ENCODE measurements around the gene STAMBPL1.
"Not testable (repeated sequence)": the region's sequence is repeated elsewhere in the genome, so short reads cannot be mapped to it uniquely, and the experiment has no call there.

The STAMBPL1 gene

GRCh38 chr10:88882646-88883447 is 2.8 kb downstream of the STAMBPL1 start:
- not testable (repeated sequence) for H3K9me3 ChIP-seq (ENCODE audit: insufficient read depth, low read depth, low read length); H3K9ac ChIP-seq (ENCODE audit: low read depth, low read length); H3K4me3 ChIP-seq (ENCODE audit: low read length); H3K36me3 ChIP-seq (ENCODE audit: insufficient read depth, low read depth, low read length); H3K27ac ChIP-seq (ENCODE audit: low read length)
- peaks cover 23% of the 10 kb centered on the region for H3K27me3 ChIP-seq (ENCODE audit: insufficient read depth, low read length)
- H3K4me1 ChIP-seq (ENCODE audit: insufficient read depth, low read length) = peaks cover 16% of the 10 kb centered on the region

- Histone ChIP-seq H3K27me3 (ENCODE audit: insufficient read depth, low read length) (peaks cover 20% of the 10 kb centered on the region), H3K9me3 (ENCODE audit: insufficient read depth, low read depth, low read length) (no peaks in the 10 kb centered on the region), H3K9ac (ENCODE audit: low read depth, low read length) (no peak overlapping the region), H3K36me3 (ENCODE audit: insufficient read depth, low read depth, low read length) (no peaks in the 10 kb centered on the region), H3K4me1 (ENCODE audit: insufficient read depth, low read length) (peaks cover 16% of the 10 kb centered on the region), H3K4me3 (ENCODE audit: low read length) (no peak overlapping the region), H3K27ac (ENCODE audit: low read length) (no peak overlapping the region)
Observed at GRCh38 chr10:88883448-88883809, 3.4 kb downstream of the STAMBPL1 start.

GRCh38 chr10:88886557-88886956 is 6.5 kb downstream of the STAMBPL1 start:
- no peaks in the 10 kb centered on the region for H3K9me3 ChIP-seq (ENCODE audit: insufficient read depth, low read depth, low read length)
- H3K4me3 ChIP-seq (ENCODE audit: low read length) = no peak overlapping the region
- no peak overlapping the region for H3K27ac ChIP-seq (ENCODE audit: low read length)
- no peak overlapping the region for H3K9ac ChIP-seq (ENCODE audit: low read depth, low read length)
- peaks cover 10% of the 10 kb centered on the region for H3K4me1 ChIP-seq (ENCODE audit: insufficient read depth, low read length)
- peaks cover under 1% of the 10 kb centered on the region for H3K27me3 ChIP-seq (ENCODE audit: insufficient read depth, low read length)
- H3K36me3 ChIP-seq (ENCODE audit: insufficient read depth, low read depth, low read length) = no peaks in the 10 kb centered on the region

- Histone ChIP-seq H3K4me3 (ENCODE audit: low read length) (no peak overlapping the region), H3K9me3 (ENCODE audit: insufficient read depth, low read depth, low read length) (no peaks in the 10 kb centered on the region), H3K27me3 (ENCODE audit: insufficient read depth, low read length) (no peaks in the 10 kb centered on the region), H3K9ac (ENCODE audit: low read depth, low read length) (no peak overlapping the region), H3K27ac (ENCODE audit: low read length) (no peak overlapping the region), H3K36me3 (ENCODE audit: insufficient read depth, low read depth, low read length) (no peaks in the 10 kb centered on the region), H3K4me1 (ENCODE audit: insufficient read depth, low read length) (peaks cover 17% of the 10 kb centered on the region)
Observed at GRCh38 chr10:88888810-88889445, 8.9 kb downstream of the STAMBPL1 start.

- no peak overlapping the region for H3K27ac ChIP-seq (ENCODE audit: low read length)
- H3K9me3 ChIP-seq (ENCODE audit: insufficient read depth, low read depth, low read length) = no peaks in the 10 kb centered on the region
- H3K36me3 ChIP-seq (ENCODE audit: insufficient read depth, low read depth, low read length) = no peaks in the 10 kb centered on the region
- no peak overlapping the region for H3K9ac ChIP-seq (ENCODE audit: low read depth, low read length)
- peaks cover 17% of the 10 kb centered on the region for H3K4me1 ChIP-seq (ENCODE audit: insufficient read depth, low read length)
- H3K27me3 ChIP-seq (ENCODE audit: insufficient read depth, low read length) = no peaks in the 10 kb centered on the region
- no peak overlapping the region for H3K4me3 ChIP-seq (ENCODE audit: low read length)
Observed at GRCh38 chr10:88889559-88890337, 9.7 kb downstream of the STAMBPL1 start.

- Histone ChIP-seq H3K36me3 (ENCODE audit: insufficient read depth, low read depth, low read length) (no peaks in the 10 kb centered on the region), H3K4me1 (ENCODE audit: insufficient read depth, low read length) (peaks cover 17% of the 10 kb centered on the region), H3K4me3 (ENCODE audit: low read length) (no peak overlapping the region), H3K27ac (ENCODE audit: low read length) (no peak overlapping the region), H3K27me3 (ENCODE audit: insufficient read depth, low read length) (no peaks in the 10 kb centered on the region), H3K9ac (ENCODE audit: low read depth, low read length) (no peak overlapping the region), H3K9me3 (ENCODE audit: insufficient read depth, low read depth, low read length) (no peaks in the 10 kb centered on the region)
Observed at GRCh38 chr10:88890681-88891381, 10.8 kb downstream of the STAMBPL1 start.

- no peak overlapping the region for H3K4me3 ChIP-seq (ENCODE audit: low read length)
- H3K36me3 ChIP-seq (ENCODE audit: insufficient read depth, low read depth, low read length) = no peaks in the 10 kb centered on the region
- H3K4me1 ChIP-seq (ENCODE audit: insufficient read depth, low read length) = peaks cover 11% of the 10 kb centered on the region
- no peak overlapping the region for H3K27ac ChIP-seq (ENCODE audit: low read length)
- no peaks in the 10 kb centered on the region for H3K27me3 ChIP-seq (ENCODE audit: insufficient read depth, low read length)
- H3K9me3 ChIP-seq (ENCODE audit: insufficient read depth, low read depth, low read length) = no peaks in the 10 kb centered on the region
- H3K9ac ChIP-seq (ENCODE audit: low read depth, low read length) = no peak overlapping the region
Observed at GRCh38 chr10:88892222-88892967, 12.3 kb downstream of the STAMBPL1 start.

GRCh38 chr10:88893611-88894010 is 13.6 kb downstream of the STAMBPL1 start:
- Histone ChIP-seq H3K27me3 (ENCODE audit: insufficient read depth, low read length) (no peaks in the 10 kb centered on the region), H3K36me3 (ENCODE audit: insufficient read depth, low read depth, low read length) (no peaks in the 10 kb centered on the region), H3K9ac (ENCODE audit: low read depth, low read length) (no peak overlapping the region), H3K9me3 (ENCODE audit: insufficient read depth, low read depth, low read length) (no peaks in the 10 kb centered on the region), H3K27ac (ENCODE audit: low read length) (no peak overlapping the region), H3K4me3 (ENCODE audit: low read length) (no peak overlapping the region), H3K4me1 (ENCODE audit: insufficient read depth, low read length) (peaks cover 11% of the 10 kb centered on the region)

GRCh38 chr10:88895250-88895649 is 15.2 kb downstream of the STAMBPL1 start:
- H3K36me3 ChIP-seq (ENCODE audit: insufficient read depth, low read depth, low read length) = no peaks in the 10 kb centered on the region
- H3K27me3 ChIP-seq (ENCODE audit: insufficient read depth, low read length) = no peaks in the 10 kb centered on the region
- H3K9me3 ChIP-seq (ENCODE audit: insufficient read depth, low read depth, low read length) = no peaks in the 10 kb centered on the region
- H3K4me3 ChIP-seq (ENCODE audit: low read length) = no peak overlapping the region
- peaks cover 11% of the 10 kb centered on the region for H3K4me1 ChIP-seq (ENCODE audit: insufficient read depth, low read length)
- H3K9ac ChIP-seq (ENCODE audit: low read depth, low read length) = no peak overlapping the region
- no peak overlapping the region for H3K27ac ChIP-seq (ENCODE audit: low read length)

- no peaks in the 10 kb centered on the region for H3K27me3 ChIP-seq (ENCODE audit: insufficient read depth, low read length)
- H3K9ac ChIP-seq (ENCODE audit: low read depth, low read length) = no peak overlapping the region
- no peak overlapping the region for H3K4me3 ChIP-seq (ENCODE audit: low read length)
Observed at GRCh38 chr10:88896372-88896993, 16.4 kb downstream of the STAMBPL1 start.

More at GRCh38 chr10:88896372-88896993, 16.4 kb downstream of the STAMBPL1 start:
- peaks cover 11% of the 10 kb centered on the region for H3K4me1 ChIP-seq (ENCODE audit: insufficient read depth, low read length)
- H3K36me3 ChIP-seq (ENCODE audit: insufficient read depth, low read depth, low read length) = no peaks in the 10 kb centered on the region
- no peak overlapping the region for H3K27ac ChIP-seq (ENCODE audit: low read length)
- no peaks in the 10 kb centered on the region for H3K9me3 ChIP-seq (ENCODE audit: insufficient read depth, low read depth, low read length)
